ENCODE measurements around the gene TEX14.

- no peak for TF ChIP-seq CTCF (IDR thresholded peaks at IDR 0.05; ENCODE audit: insufficient read depth, low read length)
- TF ChIP-seq POLR2AphosphoS5 (IDR thresholded peaks at IDR 0.05; ENCODE audit: low read depth) = no peak
- TF ChIP-seq, protein P1, sequence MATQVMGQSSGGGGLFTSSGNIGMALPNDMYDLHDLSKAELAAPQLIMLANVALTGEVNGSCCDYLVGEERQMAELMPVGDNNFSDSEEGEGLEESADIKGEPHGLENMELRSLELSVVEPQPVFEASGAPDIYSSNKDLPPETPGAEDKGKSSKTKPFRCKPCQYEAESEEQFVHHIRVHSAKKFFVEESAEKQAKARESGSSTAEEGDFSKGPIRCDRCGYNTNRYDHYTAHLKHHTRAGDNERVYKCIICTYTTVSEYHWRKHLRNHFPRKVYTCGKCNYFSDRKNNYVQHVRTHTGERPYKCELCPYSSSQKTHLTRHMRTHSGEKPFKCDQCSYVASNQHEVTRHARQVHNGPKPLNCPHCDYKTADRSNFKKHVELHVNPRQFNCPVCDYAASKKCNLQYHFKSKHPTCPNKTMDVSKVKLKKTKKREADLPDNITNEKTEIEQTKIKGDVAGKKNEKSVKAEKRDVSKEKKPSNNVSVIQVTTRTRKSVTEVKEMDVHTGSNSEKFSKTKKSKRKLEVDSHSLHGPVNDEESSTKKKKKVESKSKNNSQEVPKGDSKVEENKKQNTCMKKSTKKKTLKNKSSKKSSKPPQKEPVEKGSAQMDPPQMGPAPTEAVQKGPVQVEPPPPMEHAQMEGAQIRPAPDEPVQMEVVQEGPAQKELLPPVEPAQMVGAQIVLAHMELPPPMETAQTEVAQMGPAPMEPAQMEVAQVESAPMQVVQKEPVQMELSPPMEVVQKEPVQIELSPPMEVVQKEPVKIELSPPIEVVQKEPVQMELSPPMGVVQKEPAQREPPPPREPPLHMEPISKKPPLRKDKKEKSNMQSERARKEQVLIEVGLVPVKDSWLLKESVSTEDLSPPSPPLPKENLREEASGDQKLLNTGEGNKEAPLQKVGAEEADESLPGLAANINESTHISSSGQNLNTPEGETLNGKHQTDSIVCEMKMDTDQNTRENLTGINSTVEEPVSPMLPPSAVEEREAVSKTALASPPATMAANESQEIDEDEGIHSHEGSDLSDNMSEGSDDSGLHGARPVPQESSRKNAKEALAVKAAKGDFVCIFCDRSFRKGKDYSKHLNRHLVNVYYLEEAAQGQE (IDR thresholded peaks at IDR 0.05; ENCODE audit: insufficient replicate concordance, low read depth) = no peak
- no peak for TF ChIP-seq GABPA (IDR thresholded peaks at IDR 0.05; ENCODE audit: low read depth)
- TF ChIP-seq SPI1 (IDR thresholded peaks at IDR 0.05; ENCODE audit: borderline replicate concordance, low read depth) = no peak
These were observed 10.2 kb upstream of the TEX14 start for GRCh38 chr17:58702045-58702476.
